Fibroblast of gingiva (primary cell): ENCODE measurements around the gene NDST3.
"Not testable (repeated sequence)": the region's sequence is repeated elsewhere in the genome, so short reads cannot be mapped to it uniquely, and the experiment has no call there.

ENCODE experiments used
- DNase-seq: peaks from one replicate; pipeline ENCODE4 v3.0.0-alpha.2; 2011; ENCODE audit warnings: low read depth

Gene NDST3

DNA sequence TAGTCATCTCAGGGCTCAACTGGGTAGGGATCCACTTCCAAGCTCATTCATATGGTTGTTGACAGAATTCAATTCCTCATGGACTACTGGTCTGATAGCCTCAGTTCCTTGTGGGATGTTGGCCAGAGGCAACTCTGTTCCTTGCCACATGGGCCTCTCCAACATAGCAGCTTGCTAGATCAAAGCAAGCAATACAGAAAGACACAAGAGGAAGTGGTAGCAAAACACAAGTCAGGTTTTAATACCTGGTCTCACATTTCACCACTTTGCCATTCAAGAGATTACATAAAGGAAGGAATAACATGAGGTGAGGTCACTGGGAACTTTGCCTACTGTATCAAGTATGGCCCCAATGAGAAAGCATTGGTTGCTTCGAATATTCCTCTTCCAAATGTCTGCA is 239.4 kb downstream of the NDST3 start:
- DNase-seq, result no peak

DNA sequence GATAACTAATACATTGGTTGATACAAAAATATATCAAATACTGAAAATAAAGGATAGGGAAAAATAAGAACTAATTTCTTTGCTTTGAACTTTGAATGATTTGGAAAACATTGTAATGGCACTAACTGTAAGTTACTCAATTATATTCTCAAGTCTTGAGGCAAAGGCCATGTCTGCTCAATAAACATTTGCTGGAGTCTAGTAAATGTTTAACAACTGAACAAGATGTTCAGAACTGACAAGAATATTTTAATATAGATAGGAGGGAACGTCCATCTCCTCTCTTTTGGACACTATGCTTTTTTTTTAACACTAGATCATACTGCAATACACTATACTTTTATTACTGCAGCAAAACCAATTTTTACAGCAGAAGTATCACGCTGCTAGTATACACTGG is 242.3 kb downstream of the NDST3 start:
- no peak for DNase-seq

DNA sequence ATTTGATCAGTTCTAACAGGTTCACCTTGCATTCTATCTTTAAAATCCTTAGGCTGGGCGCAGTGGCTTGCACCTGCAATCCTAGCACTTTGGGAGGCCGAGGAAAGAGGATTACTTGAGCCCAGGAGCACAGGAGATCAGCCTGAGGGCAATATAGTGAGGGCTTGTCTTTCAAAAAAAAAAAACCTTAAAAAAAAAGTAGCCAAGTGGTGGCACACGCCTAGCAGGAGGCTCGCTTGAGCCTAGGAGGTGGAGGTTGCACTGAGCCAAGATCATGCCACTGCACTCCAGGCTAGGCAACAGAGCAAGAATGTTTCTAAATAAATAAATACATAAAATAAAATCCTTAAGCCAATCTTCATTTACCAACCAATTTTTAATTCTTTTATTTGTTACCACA is 243.0 kb downstream of the NDST3 start:
- no peak for DNase-seq

DNA sequence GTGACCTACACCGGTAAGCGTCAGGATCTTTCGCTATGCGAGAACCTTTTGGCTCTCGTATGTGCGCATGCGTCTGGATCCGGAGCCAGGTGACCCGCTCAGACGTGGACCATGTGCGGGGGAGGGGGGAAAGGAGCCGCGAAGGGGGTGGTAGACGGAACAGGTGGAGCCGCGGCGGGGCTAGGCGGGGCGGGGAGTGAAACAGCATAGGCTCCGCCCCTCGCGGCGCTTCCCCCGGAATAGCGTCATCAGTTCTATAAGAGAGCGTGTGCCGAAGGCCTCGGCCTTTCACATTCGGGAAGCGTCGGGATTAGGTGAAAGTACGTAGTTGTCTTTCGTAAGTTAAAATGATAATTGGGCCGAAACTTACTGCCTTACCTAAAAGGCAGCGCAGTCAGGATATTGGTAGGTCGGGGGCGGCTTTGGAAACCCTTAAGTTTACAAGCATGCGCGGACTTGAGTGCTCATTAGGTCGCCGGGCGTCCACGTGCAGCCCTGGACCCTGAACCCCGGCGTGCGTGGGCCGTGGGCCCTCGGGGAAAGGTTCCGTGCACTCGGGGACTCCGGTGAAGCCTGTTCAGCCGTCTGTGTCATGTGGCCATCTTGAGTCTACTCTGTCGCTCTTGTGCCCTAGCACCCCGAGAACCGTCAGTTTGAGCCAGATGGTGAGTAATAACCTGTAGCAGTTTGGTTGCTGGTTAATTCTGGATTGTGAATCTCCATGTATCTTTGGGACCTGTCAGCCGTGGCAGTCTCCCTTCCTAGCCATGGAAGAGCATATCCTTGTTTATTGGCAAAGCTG is 244.4 kb downstream of the NDST3 start:
- peak; percentile 90 for DNase-seq

DNA sequence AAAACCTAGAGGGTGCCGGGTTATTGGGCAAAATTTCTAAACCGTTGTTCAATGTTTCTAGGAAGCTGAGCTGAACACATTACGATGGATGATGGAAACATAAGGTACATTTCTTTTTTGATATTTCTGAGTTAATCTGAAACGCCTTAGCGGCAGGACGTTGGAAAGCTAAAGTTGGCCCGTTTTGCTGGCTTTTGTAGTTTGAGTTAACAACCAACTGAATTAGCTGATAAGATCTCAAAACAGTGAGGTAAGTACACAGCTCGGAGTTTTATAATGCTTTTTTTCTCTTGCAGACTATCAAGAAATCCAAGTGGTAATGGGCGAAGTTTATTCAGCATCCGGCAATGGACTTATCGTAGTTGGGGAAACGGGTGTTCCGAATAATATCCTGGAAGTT is 245.0 kb downstream of the NDST3 start:
- no peak for DNase-seq

DNA sequence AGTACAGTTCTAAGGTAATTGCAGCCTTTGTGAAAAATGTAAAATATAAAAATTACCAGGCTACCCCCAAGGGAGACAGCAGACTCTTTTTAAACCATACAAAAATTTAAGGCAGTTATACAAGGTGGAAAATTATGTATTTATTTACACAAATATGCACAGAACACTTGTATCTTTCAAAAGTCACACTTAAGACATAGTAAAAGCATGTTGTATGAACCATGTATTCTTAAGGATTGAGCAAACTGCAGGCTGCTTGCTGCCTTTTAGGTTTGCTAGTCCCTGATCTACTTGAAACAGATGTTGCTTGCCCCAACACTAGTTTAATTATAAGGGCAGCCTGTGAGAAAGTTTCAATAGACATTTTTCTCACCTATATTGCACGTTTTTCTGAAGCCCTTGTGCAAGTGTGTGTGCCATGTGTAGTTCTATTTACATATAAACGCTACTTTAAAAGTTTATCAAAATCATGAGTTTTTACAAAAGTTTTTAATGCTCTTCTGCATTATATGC is 245.7 kb downstream of the NDST3 start:
- DNase-seq, result no peak

DNA sequence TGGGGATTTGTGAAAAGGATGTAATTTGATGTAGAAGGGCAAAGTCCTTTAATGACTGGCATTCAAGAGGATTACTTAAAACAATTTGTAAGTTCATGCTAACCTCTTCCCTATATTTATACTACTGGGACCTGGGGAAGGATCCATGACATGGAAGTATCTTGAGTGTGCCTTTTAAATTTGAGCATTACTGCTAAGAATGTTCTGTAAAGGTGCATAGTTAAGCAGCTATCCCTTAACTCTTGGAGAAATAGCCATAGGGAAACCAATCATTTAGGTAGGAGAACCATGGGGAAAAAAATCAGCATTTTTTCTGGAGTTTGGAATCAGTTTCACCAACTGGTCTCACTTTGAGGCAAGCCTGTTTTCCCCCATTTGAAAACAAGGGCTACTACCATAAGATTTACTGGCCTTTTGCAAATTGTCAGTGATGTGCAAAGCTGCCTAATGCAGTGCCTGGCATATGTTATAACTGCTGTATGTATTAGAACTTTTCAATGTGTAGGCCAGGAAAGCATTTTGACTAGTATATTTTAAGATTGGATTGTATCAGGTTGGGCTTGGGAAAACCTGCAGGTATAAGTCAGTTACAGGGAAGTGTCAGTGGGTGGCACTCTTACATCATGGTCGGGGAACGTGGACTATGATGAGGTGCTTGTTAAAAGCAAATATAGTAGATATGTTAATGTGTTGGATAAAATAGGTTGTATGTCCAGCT is 246.4 kb downstream of the NDST3 start:
- DNase-seq, result peak; percentile 65

DNA sequence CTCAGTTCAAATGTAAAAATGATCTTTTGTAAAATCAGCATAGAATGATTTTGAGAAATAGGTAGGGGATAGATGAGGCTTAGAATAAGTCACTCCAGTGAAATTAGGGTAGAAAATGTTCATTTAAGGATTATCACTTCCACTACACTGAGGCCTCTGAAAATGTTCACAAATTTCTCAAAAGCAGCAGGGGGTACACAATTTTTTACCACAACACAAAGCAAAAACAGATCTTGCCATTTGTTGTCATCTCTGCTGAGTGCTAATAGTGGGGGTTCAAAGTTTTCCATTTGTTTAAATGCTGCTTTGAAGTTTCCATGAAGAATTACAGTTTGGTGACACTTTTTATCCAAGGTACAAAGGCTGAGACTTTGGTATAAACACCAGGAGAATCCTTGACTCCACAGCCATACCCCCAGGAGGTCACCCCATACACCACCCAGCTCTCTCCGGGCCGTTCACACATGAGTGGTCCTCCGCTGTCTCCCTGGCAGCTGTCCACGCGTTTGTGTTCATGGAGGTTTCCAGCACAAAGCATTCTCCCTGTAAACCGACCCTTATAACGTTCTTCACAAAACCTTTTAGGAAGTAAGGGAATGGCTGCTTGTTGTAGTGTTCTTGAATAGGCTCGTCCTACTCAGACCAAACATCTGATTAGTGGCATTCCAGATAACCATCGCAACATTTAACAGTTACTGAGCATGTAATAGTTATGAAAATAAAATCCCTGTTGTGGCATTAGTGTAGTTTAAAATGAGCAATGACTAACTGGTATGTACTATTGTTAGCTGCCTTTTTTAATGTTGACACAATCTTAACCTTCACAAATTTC is 247.5 kb downstream of the NDST3 start:
- peak; percentile 48 for DNase-seq

DNA sequence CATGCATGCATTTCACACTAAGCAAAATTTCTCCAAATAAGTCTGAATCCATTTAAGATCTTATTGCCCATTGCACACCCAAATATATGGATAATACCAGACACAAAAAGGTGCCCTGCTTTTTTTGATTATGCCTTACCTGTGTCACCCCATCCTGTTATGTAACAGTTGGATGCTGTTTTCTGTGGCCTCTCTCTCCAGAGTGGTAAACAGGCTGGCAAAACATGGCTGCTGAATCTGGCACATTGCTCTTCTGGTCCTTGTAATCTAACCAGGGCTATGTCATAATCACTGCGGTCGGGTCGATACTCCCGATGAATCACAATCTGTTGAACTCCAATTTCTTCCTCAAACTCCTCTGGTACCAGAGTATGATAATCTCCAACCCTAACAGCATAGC is 248.4 kb downstream of the NDST3 start:
- DNase-seq, result peak; percentile 80

DNA sequence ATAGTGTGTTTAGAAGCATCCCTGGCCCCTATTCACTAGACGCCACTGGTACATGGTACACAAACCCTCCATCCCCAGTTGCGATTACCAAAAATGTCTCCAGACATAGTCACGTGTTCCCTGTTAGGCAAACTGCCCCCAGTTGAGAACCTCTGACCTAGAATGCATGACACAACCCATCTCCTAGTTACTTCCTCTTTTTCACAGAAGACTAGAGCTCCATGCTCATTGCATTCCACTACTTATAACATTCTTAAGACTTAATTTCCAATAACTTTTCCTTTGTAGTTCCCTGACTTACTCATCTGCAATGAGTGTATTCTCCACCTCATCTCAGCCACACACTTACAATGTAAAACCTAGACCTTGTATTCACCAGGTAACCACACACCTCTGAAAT is 249.9 kb downstream of the NDST3 start:
- no peak for DNase-seq

DNA sequence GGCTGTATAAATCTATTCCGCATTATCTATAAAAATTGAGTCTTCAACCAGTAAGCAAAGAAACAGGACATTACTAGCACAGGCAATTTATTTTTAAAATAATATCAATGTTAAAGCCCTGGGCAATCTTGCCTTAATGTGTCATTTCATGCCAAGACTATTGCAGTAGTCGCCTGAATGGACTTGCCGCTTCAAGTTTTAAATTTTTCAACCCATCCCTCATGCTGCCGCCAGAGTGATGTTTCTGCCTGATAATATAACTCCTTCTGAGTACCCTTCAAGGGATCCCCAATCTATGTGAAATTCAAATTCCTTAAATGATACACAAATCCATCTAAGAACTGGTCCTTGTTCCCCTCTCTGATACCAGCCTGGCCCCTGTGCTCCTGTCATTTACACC is 251.6 kb downstream of the NDST3 start:
- no peak for DNase-seq

DNA sequence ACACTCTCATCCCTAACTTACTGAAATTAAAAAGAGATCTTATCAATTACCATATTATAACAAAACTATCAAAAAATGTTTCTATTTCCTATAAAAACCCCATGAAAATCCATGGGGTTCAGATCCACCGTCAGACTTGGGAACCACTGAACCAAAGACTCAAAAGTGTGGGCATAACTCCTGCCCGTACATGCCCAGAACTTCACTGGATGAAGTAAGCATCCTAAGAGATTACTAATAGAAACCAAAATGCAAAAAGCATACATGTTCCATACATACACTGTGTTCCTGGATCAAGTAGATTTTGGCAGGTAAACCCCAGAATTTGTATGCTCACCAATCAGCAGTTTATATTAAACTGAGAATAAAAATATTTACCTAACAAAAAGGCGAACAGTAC is 252.4 kb downstream of the NDST3 start:
- no peak for DNase-seq

DNA sequence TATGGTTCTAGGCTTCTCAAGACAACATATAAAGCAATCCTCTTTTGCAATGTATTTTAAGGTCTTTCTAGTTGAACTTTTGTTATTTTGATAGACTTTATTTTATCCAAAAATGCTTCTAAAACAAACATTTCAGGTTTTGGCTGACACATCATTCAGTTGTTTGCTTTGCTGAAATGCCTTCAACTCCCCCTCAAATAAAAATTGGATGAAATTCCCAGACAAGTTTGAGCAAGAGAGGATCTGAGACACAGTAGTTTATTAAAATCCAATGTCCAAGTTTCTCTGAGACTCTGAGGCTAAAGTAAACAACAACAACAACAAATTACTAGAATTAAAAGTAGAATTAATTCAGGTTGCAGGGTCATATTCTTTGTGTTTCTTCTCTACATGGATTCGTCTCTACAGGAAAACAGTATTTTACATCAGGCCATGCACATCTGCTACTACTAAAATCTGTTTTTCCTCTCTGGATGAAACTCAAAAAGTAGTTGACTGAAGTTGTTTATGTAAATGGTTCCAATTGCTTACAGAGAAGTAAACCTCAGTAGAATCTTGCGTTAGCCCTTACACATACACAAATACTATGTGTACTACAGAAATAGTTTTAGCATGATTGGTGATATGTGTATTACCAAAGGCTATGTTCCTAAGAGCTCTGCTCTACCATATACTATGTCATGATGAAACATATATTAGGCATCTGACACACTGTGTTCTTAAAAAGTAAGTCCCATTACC is 253.6 kb downstream of the NDST3 start:
- DNase-seq, result peak; percentile 92

DNA sequence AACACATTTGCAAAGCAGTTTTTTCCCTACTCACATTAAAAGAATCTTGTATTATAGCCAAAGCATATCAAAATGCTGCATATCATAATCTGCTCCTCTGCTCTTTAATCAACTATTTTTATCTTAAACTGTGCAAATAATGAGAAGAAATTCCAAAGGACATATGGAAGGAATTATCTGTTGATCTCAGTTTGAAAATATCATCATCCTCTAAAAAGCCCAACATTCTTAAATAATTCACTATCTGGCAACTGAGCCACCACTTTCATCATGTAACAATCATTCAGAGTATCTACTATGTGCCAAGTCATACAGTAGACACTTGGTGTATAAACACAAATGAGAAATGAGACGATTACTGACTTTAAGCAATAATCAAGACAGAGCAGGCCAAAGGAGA is 255.5 kb downstream of the NDST3 start:
- DNase-seq, result peak; percentile 94

DNA sequence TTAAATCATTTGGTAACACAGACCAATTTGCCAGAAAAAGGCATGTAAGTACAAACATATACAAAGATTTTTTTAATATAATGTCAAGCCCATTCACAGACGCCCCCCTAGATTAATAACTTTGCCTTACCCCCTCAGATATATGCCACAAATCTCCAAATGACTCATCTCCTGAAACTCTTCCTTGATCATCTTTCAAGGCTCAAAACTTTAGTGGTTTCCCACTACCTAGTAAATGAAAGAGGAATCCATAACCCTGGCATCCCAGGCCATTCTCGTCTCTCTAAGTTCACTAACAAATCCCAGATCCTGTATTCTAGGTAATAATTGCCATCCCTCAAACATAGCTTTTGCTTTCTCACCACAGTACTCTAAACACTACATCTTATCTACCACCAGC is 256.7 kb downstream of the NDST3 start:
- no peak for DNase-seq

DNA sequence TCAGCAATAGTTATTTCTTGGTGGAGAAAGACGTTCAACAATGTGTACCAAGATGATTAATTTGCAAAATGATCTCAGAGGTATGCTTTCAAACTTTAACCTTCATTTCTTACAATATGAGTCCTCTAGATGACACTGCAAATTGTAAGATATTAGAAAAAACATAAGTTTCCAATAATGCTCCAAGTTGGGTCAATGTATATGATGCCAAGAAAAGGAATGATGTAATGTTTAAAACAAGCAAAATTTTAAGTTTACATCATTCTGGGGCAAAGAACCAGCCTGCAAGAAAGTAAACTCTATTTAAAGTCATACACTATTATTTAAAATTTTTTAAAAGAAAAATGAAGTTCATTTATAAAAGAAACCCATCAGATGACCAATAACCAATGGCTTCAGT is 262.4 kb downstream of the NDST3 start:
- DNase-seq, result no peak

DNA sequence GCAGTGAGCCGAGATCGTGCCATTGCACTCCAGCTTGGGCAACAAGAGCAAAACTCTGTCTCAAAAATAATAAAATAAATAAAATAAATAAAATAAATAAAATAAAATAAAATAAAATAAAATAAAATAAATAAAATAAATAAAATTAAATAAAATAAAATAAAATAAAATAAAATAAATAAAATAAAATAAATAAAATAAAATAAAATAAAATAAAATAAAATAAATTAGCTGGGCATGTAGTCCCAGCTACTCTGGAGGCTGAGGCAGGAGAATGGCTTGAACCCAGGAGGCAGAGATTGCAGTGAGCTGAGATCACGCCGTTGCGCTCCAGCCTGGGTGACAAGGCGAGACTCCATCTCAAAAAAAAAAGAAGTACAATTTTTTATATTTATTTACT is 265.3 kb downstream of the NDST3 start:
- DNase-seq, result not testable (repeated sequence)

DNA sequence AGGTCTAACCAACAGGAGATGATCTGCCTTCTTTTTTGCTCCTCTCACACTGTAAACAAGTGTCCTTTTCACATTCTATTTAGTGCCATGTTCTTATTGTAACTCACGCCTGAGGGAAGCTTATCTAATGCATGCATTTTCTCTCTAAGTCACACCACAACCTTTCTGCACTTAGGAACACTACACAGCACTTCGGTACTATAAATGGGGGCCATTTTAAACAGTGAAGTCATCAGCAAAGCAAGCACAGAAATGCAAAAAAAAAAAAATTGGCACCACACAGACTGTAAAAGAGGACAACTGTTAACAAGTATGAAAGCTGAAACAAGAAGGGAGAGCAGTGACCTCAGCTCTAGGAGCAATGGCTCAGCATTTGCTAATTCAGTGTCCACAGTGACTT is 273.4 kb downstream of the NDST3 start:
- no peak for DNase-seq
